Thoracic aorta (tissue), 2 donors: Measurements from ENCODE around the gene B3GALT4. TPM values are rescaled to one million over a fixed set of nuclear protein-coding genes. Genes with fewer than 3 reads are reported as not detected.

Experiments
- ATAC-seq: fragments of 150-250 bp; one replicate; pipeline ENCODE4 v1.8.0; 2017; ENCODE audit warnings: low read depth; ENCODE audit not compliant: insufficient number of reproducible peaks, low FRiP score
- DNase-seq: peaks from one replicate; pipeline ENCODE4 v3.0.0-alpha.2; 2020; ENCODE audit warnings: low spot score
- H3K27ac ChIP-seq, 2 donors: fragments of 200-600 bp; sonication (generic); 1 replicate in 1 of 2; 2 replicates in 1 of 2; pipeline ENCODE4 v1.5.1; 2016; ENCODE audit warnings: mild to moderate bottlenecking in 2 of 2, moderate library complexity in 2 of 2
- H3K27me3 ChIP-seq: fragments of 200-600 bp; sonication (generic); replicated peaks from 2 replicates; pipeline ENCODE4 v1.6.0; 2016; ENCODE audit warnings: mild to moderate bottlenecking; ENCODE audit not compliant: insufficient read depth
- H3K36me3 ChIP-seq: fragments of 200-600 bp; sonication (generic); one replicate; pipeline ENCODE4 v1.5.1; 2016
- H3K4me1 ChIP-seq, 2 donors: fragments of 200-600 bp; sonication (generic); 1 replicate in 1 of 2; 2 replicates in 1 of 2; pipeline versions ENCODE4 v1.5.1 to v1.6.0; 2016; ENCODE audit warnings: low read depth in 2 of 2, mild to moderate bottlenecking in 1 of 2; ENCODE audit not compliant: control insufficient read depth in 1 of 2
- H3K4me3 ChIP-seq: fragments of 200-600 bp; sonication (generic); 2 replicates; pipeline ENCODE4 v1.5.1; 2016; ENCODE audit warnings: mild to moderate bottlenecking
- H3K9me3 ChIP-seq: fragments of 200-600 bp; sonication (generic); 2 replicates; pipeline ENCODE4 v1.5.1; 2016
- total RNA-seq, 2 donors: library from RNA; depleted of rRNA; stranded (reverse); fragments of >200 nt; gene quantifications; one replicate each; pipeline versions ENCODE4 v1.1.0 to v1.2.3, GENCODE V29; 2016
- TF ChIP-seq, protein P1 (sequence below): fragments of 200-600 bp; sonication (generic); IDR thresholded peaks from one replicate; pipeline ENCODE4 v1.5.1; 2019; ENCODE audit warnings: antibody characterized with exemption

B3GALT4 gene
- total RNA-seq, 2 donors from 2014 or later = 18.1 to 27.3 TPM

DNA sequence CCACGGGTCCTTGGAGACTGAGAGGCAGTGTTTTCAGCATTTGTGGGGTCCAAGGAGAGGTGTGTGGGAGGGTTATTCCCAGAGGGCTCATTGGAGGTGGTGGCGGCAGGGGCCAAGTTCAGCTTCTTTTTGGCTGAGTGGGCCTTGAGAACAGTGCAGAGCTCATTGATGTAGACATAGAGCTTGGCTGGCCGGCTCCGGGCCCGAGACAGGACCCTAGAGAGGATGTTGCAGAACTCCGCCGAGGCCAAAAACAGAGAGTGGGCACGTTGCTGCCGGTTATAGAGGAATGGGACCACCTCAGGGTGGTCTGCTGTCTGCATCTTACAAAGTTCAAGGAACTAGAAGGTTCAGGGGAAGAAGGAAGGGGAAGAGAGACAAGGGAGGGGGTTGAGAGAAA lies 44.3 kb downstream of the B3GALT4 start:
- H3K4me3 ChIP-seq = peak overlapping the region; percentile 33

DNA sequence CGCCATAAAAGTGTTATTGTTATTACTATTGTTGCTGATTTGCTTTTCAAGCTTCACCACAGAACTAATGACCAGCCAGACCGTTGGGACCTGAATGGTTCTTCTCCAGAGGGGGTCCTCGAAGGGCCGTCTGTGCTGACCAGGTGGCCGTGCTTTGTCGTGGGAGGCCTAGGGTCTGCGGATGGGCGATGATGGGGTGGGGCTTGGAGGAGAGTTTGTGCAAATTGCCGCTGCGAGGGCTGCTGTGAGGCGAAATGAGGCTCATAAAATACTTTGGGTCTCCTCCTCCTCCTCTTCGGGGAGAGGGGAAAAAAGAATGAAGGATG lies 46.7 kb downstream of the B3GALT4 start:
- no peaks in the 10 kb centered on the region for H3K27me3 ChIP-seq
- DNase-seq (no peak), ATAC-seq (no peak)
- peaks cover 38 to 44% of the 10 kb centered on the region in 2 donors for H3K4me1 ChIP-seq
- peak overlapping the region; percentile 70 to 75 for H3K27ac ChIP-seq
- H3K9me3 ChIP-seq = no peaks in the 10 kb centered on the region
- TF ChIP-seq, protein P1, sequence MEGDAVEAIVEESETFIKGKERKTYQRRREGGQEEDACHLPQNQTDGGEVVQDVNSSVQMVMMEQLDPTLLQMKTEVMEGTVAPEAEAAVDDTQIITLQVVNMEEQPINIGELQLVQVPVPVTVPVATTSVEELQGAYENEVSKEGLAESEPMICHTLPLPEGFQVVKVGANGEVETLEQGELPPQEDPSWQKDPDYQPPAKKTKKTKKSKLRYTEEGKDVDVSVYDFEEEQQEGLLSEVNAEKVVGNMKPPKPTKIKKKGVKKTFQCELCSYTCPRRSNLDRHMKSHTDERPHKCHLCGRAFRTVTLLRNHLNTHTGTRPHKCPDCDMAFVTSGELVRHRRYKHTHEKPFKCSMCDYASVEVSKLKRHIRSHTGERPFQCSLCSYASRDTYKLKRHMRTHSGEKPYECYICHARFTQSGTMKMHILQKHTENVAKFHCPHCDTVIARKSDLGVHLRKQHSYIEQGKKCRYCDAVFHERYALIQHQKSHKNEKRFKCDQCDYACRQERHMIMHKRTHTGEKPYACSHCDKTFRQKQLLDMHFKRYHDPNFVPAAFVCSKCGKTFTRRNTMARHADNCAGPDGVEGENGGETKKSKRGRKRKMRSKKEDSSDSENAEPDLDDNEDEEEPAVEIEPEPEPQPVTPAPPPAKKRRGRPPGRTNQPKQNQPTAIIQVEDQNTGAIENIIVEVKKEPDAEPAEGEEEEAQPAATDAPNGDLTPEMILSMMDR = no peak
- H3K36me3 ChIP-seq = peaks cover 16% of the 10 kb centered on the region
- H3K4me3 ChIP-seq = peak overlapping the region; percentile 79

More for the DNA sequence above, 44.3 kb downstream of the B3GALT4 start:
- Histone ChIP-seq H3K36me3 (peaks cover 16% of the 10 kb centered on the region), H3K27ac (peak overlapping the region; percentile 70 to 75), H3K4me1 (peaks cover 49 to 58% of the 10 kb centered on the region in 2 donors), H3K27me3 (no peaks in the 10 kb centered on the region), H3K9me3 (no peaks in the 10 kb centered on the region)
- TF ChIP-seq, protein P1 = no peak
- ATAC-seq (no peak), DNase-seq (no peak)

DNA sequence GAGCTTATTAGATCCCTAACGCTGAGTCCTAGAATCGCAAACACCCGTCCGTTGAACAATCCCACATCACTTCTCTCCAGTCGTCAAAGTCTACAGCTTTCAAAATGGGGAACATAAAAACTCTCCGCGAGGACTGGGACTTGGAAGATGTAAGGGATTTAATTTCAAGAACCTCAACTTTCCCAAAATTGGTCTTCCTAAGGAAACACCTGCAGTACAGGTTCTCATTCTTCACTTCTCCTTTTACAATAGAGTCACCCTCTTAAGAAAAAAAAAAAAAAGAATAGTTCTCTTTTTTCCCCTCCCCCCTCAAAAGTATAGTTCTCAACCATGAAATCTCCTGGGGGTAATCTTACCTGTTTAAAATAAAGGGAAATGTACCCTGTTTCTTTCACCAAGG lies 47.2 kb downstream of the B3GALT4 start:
- TF ChIP-seq, protein P1 = no peak
- DNase-seq = no peak
- no peaks in the 10 kb centered on the region for H3K9me3 ChIP-seq
- H3K36me3 ChIP-seq = peaks cover 11% of the 10 kb centered on the region
- H3K27me3 ChIP-seq = no peaks in the 10 kb centered on the region
- H3K4me1 ChIP-seq = peaks cover 32 to 38% of the 10 kb centered on the region in 2 donors
- ATAC-seq = no peak
- peak overlapping the region; percentile 79 for H3K4me3 ChIP-seq
- peak overlapping the region in 1 of 2 donors; percentile 75 for H3K27ac ChIP-seq

Other genes starting within 250 kb of the B3GALT4 start
- gene HLA-DPA1, start 203.5 kb upstream of the B3GALT4 start, total RNA-seq = 100 to 1,000 TPM; 141 to 148 TPM
- gene HLA-DPB1, start 201.1 kb upstream of the B3GALT4 start, total RNA-seq = 100 to 1,000 TPM in 1 of 2 donors, 10 to 100 TPM in 1; 78.4 to 112 TPM
- 1 to 10 TPM; 1.9 to 3.4 TPM for gene COL11A2, start 84.7 kb upstream of the B3GALT4 start, total RNA-seq
- 10 to 100 TPM; 38.7 to 47.2 TPM for gene RXRB, start 76.5 kb upstream of the B3GALT4 start, total RNA-seq
- 100 to 1,000 TPM in 1 of 2 donors, 10 to 100 TPM in 1; 71.3 to 106 TPM for gene SLC39A7, start 76.3 kb upstream of the B3GALT4 start, total RNA-seq
- 10 to 100 TPM in 1 of 2 donors, 1 to 10 TPM in 1; 4.0 to 15.0 TPM for gene HSD17B8, start 72.5 kb upstream of the B3GALT4 start, total RNA-seq
- 10 to 100 TPM; 13.2 to 17.3 TPM for gene RING1, start 68.6 kb upstream of the B3GALT4 start, total RNA-seq
- gene VPS52, start 5.2 kb upstream of the B3GALT4 start, total RNA-seq = 10 to 100 TPM; 31.4 to 43.2 TPM
- 1,000 to 10,000 TPM; 1,163 to 1,178 TPM for gene RPS18, start 5.0 kb upstream of the B3GALT4 start, total RNA-seq
- gene WDR46, start 12.1 kb downstream of the B3GALT4 start, total RNA-seq = 10 to 100 TPM; 42.6 to 60.3 TPM
- gene PFDN6, start 12.5 kb downstream of the B3GALT4 start, total RNA-seq = 10 to 100 TPM; 26.8 to 31.9 TPM
- 10 to 100 TPM; 49.9 to 83.5 TPM for gene RGL2, start 21.8 kb downstream of the B3GALT4 start, total RNA-seq
- gene TAPBP, start 37.0 kb downstream of the B3GALT4 start, total RNA-seq = 100 to 1,000 TPM in 1 of 2 donors, 10 to 100 TPM in 1; 88.0 to 107 TPM
- 10 to 100 TPM; 15.0 to 29.5 TPM for gene ZBTB22, start 40.6 kb downstream of the B3GALT4 start, total RNA-seq
- 10 to 100 TPM; 32.4 to 78.5 TPM for gene DAXX, start 45.8 kb downstream of the B3GALT4 start, total RNA-seq
- gene KIFC1, start 114.7 kb downstream of the B3GALT4 start, total RNA-seq = under 1 TPM; 0.81 to 0.85 TPM
- gene PHF1, start 133.9 kb downstream of the B3GALT4 start, total RNA-seq = 100 to 1,000 TPM in 1 of 2 donors, 10 to 100 TPM in 1; 82.0 to 104 TPM
- 100 to 1,000 TPM in 1 of 2 donors, 10 to 100 TPM in 1; 60.3 to 207 TPM for gene CUTA, start 141.0 kb downstream of the B3GALT4 start, total RNA-seq
- gene SYNGAP1, start 142.9 kb downstream of the B3GALT4 start, total RNA-seq = 10 to 100 TPM; 16.2 to 24.6 TPM
- gene ZBTB9, start 177.5 kb downstream of the B3GALT4 start, total RNA-seq = 1 to 10 TPM; 1.1 to 7.1 TPM